ENCODE data around the gene FN3K.

The FN3K gene

GRCh38 chr17:82793974-82794630 lies 58.7 kb downstream of the FN3K start:
- DNase-seq (ENCODE audit: low read depth in 1 of 2, low spot score in 1 of 2), result no peak

GRCh38 chr17:82794781-82795482 lies 59.5 kb downstream of the FN3K start:
- no peak for DNase-seq (ENCODE audit: low read depth in 1 of 2, low spot score in 1 of 2)

- DNase-seq (ENCODE audit: low read depth in 1 of 2, low spot score in 1 of 2), result no peak
Observed at GRCh38 chr17:82795615-82796014, 60.2 kb downstream of the FN3K start.

GRCh38 chr17:82797061-82797460 lies 61.6 kb downstream of the FN3K start:
- DNase-seq (ENCODE audit: low read depth in 1 of 2, low spot score in 1 of 2), result no peak

- no peak for DNase-seq (ENCODE audit: low read depth in 1 of 2, low spot score in 1 of 2)
Observed at GRCh38 chr17:82798752-82799151, 63.3 kb downstream of the FN3K start.

- no peak for DNase-seq (ENCODE audit: low read depth in 1 of 2, low spot score in 1 of 2)
Observed at GRCh38 chr17:82799591-82799990, 64.2 kb downstream of the FN3K start.
